GM21360 (cell line): ENCODE measurements around the gene IGF2R.

ENCODE experiments used
- ATAC-seq: cut with Tn5 transposase; IDR thresholded peaks from one replicate; pipeline ENCODE4 v1.9.1; 2021; ENCODE audit warnings: mild to moderate bottlenecking, moderate library complexity; ENCODE audit not compliant: unreplicated experiment

The IGF2R gene

GRCh38 chr6:159973406-159973805 is 4.5 kb downstream of the IGF2R start:
- no peak for ATAC-seq

GRCh38 chr6:159973951-159974350 is 5.1 kb downstream of the IGF2R start:
- ATAC-seq = peak; percentile 26

GRCh38 chr6:159974932-159975331 is 6.0 kb downstream of the IGF2R start:
- no peak for ATAC-seq

- no peak for ATAC-seq
Measured at GRCh38 chr6:159976686-159977254, 7.9 kb downstream of the IGF2R start.

- no peak for ATAC-seq
Measured at GRCh38 chr6:159977255-159977903, 8.5 kb downstream of the IGF2R start.

GRCh38 chr6:159977904-159978268 is 9.0 kb downstream of the IGF2R start:
- no peak for ATAC-seq

- peak; percentile 30 for ATAC-seq
Measured at GRCh38 chr6:159978291-159979135, 9.6 kb downstream of the IGF2R start.

GRCh38 chr6:159979136-159979874 is 10.4 kb downstream of the IGF2R start:
- peak; percentile 57 for ATAC-seq

- no peak for ATAC-seq
Measured at GRCh38 chr6:159980474-159980873, 11.6 kb downstream of the IGF2R start.

GRCh38 chr6:159981071-159981402 is 12.2 kb downstream of the IGF2R start:
- ATAC-seq = no peak

- peak; percentile 71 for ATAC-seq
Measured at GRCh38 chr6:159981403-159982245, 12.7 kb downstream of the IGF2R start.

GRCh38 chr6:159982731-159983506 is 14.0 kb downstream of the IGF2R start:
- no peak for ATAC-seq

- no peak for ATAC-seq
Measured at GRCh38 chr6:159983641-159984080, 14.8 kb downstream of the IGF2R start.

- no peak for ATAC-seq
Measured at GRCh38 chr6:159984268-159984786, 15.4 kb downstream of the IGF2R start.

GRCh38 chr6:159985296-159985945 is 16.5 kb downstream of the IGF2R start:
- no peak for ATAC-seq

GRCh38 chr6:159988983-159989454 is 20.1 kb downstream of the IGF2R start:
- ATAC-seq = no peak

- peak; percentile 91 for ATAC-seq
Measured at GRCh38 chr6:159989492-159990480, 20.9 kb downstream of the IGF2R start.

- ATAC-seq = no peak
Measured at GRCh38 chr6:159992366-159992765, 23.5 kb downstream of the IGF2R start.
